Hematopoietic multipotent progenitor cell treated with erythropoietin and hydrocortisone succinate and interleukin-3 and kit ligand, for 4 days (in vitro differentiated cells): ENCODE data around the gene TBL1X.

ENCODE experiments used
- DNase-seq: peaks from one replicate; pipeline ENCODE4 v3.0.0-alpha.2; 2015

Gene TBL1X

DNA sequence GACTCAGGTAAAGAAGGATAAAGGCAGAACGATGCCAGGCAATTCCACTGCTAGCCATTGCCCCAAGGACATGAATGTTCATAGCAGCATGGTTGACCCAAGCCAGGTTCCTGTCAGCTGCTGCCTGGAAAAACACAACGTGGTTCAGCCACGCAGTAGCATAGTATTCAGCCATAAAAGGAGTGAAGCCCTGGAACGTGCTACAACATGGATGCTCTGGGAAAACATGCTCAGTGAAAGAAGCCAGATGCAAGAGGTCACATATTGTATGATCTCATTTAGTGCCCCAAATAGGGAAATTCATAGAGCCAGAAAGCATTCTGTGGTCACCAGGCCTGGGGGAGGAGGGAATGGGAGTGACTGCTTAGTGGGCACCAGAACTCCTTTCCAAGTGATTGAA, 170.9 kb downstream of the TBL1X start:
- DNase-seq: no peak

DNA sequence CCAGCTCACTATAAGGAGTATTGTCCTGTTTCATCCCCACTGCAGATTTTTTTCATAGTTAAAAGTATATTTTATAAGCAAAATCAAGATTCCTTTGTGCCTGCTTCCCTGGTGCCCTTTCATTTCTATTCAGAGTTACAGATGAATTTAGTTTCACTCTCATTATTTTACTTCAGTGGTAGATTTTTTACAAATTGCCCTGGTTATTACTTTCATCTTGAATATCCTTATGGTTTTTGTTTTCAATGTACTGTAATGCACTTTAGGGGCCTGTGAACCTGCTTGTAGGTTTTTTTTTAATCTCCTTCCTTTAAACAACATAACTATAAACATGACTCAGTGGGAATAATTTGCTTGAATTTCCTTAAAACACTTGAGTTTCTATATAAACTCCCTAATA, 174.0 kb downstream of the TBL1X start:
- DNase-seq: no peak

DNA sequence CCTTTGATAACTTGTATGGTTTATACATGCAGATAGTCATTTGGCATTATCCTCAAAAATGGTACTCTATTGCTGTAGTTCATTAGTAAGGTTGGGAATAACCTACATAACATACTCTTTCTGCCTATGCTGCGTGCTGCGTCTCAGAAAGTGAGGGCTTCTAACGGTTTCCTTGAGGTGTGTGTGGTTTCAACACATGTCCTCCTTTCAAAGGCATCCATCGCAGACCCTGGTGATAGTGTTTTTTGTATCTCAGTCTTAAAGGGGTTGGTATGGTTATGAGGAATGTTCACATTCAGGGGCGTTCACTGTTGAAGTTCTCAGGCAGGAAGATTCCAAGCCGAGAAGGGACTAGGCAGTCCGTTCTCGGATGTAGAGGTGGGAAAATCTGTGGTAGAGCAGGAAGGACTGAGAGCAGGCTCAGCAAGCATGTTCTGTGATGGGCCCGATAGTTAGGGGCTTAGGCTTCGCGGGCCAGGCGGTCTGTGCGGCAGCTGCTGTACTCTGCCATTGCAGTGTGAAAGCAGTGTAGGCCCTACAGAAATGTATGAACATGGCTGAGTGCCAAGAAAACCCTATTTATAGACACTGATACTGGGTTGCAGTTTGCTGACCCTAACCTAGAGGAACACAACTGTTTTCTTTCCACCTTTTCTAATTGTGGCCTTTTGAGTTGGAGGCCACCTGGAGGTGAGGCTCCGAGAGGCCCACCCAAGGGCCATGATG, 177.6 kb downstream of the TBL1X start:
- DNase-seq: no peak

DNA sequence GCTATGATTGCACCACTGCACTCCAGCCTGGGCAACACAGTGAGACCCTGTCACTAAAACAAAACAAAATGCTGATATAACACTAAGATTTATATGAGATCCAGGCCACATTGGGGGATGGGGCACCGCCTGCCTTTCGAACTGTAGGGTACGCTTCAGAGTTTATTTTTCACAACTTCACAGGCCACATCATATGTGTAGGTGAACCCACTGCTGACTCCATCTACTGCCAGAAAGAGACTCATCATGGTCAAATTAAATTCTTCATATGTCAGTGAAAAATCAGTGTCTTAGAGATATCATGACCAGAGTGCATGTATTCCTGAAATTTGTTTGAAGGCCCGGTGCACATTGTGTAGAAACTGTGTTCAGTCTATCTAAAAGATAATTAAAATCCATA, 178.9 kb downstream of the TBL1X start:
- no peak for DNase-seq

DNA sequence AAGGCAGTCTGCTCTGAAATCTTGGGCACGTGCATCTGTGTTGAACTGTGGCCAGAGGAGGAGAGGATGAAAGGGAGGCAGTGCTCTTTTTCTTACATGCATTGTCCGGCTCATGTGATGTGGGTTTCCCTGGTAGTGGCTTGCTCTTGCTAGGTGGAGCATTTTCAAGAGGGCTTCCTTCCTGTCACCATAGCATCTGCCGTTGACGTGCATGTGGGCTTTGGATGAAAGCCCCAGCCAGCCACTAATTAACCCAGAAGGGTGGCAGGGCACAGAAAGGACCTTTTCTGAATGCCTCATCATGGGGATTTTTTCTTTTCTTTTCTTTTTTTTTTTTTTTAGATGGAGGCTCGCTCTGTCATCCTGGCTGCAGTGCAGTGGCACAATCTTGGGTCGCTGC, 179.5 kb downstream of the TBL1X start:
- peak; percentile 36 for DNase-seq

DNA sequence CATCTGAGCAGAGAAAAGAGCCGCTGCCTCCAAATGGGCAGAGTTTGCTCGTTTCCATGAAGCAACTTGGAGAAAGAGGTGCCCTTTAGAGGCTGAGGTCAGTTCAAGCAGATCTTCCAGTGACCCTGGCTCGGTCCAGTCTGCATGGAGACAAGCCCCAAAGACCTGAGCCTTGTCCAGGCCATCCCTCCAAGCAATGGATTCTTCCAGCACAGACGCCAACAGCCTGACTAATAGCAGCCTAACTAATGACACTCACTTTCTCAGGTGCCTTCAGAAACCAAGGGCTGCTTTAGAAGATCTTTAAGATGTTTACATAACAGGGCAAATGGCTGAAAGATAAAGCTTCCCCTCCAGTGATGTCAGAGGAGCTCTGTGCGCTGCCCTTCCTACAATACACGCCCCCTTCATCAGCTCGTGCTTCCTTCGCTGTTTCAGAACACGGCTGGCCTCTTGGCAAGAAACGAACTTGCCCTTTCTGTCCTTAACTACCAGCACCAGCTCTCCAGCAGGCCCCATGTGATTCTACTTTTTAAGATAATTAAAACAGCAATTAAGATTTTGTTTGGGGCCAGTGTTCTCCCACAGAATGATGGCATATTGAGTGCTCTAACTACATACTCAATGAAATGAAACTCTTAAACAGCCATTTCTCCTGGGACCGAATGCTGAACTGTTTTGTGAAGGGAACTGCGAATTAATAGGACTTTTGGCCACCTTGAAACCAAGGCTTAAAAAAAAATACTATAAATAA, 181.8 kb downstream of the TBL1X start:
- DNase-seq: no peak

DNA sequence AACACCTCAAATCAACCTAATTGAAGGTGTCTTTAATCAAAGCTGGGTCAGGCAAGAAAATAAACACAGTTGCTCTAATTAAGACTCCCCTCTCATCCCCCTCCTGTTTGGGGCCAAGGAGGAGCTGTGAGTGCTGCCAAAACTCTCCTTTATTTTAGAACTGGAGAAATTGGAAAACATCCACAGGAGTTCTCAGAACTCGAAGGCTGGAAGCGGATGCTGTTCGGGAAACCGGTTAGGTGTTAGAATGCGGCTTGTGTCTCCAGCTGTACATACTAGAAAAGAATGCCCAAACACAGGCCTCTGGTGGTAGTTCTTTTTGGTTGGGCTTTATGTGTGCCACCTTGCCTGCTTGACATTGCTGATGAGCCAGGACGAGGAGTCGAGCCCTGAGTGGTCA, 182.6 kb downstream of the TBL1X start:
- no peak for DNase-seq

DNA sequence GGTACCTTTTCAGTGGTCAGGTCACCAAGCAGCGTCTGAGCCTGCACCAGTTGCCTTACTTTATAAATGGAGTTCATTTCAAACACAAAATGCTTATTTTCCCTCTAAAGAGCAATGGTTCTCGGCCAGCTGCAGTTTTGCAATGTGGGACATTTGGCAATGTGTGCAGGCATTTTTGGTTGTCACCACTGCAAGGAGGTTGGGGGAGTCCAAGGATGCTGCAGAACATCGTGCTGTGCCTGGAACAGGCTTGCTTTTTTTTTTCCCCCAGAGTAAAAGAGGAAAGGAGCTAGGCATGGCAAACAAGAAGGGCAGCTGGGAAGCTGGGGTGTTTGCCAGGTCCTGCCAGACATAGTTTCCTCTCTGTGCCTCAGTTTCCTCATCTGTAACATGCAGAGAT, 185.2 kb downstream of the TBL1X start:
- no peak for DNase-seq

DNA sequence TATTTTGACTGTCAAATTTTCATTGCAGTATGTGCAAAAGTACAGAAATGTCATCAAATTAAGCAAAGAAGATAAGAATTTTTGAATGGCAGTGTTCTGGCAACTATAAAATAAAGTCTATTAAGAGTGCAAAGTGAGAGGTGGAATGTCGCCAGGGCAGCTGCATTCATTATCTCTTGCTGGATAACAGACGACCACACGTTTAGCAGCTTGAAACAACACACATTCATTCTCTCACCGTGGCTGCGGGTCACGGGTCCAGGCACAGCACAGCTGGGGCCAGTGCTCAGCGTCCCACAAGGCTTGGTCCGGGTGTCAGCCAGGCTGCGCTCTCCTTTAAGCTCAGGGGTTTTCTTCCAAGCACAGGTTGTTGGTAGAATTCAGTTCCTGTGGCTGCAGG, 186.9 kb downstream of the TBL1X start:
- DNase-seq: no peak

DNA sequence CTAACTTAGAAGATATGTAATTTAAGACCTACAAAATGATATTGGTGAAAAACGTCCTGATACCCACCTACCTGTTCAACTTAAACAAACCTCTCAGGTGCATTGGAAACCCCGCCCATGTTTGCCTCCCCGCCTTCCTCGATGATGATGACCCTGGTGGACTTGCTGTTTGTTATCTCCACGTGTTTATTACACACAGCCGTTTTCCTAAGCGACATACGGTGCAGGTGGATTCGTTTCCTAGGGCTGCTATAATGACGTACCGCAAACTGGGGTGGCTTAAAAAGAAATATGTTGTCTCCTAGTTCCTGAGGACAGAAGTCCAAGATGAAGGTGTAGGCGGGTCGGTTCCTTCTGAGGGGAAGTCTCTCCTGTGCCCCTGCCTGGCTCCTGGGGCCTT, 190.1 kb downstream of the TBL1X start:
- DNase-seq: no peak

DNA sequence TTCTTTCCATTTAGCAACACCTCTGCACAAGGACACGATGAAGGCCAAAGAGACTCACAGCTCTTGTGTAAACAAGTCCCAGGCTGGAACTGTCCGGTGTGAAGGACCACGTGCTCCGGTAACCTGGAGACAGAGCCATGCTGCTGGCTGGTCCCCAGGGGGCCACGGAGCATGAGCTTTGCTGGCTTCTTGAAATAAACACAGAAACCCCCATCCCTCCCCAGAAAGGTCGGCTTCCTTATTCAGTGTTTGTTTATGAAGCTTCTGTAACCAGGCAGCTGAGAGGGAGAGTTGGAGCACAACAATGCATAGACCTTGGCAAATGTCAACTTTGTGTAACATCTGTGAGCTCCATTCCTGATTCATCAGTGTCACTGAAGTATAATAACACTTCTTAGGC, 191.4 kb downstream of the TBL1X start:
- DNase-seq: no peak

DNA sequence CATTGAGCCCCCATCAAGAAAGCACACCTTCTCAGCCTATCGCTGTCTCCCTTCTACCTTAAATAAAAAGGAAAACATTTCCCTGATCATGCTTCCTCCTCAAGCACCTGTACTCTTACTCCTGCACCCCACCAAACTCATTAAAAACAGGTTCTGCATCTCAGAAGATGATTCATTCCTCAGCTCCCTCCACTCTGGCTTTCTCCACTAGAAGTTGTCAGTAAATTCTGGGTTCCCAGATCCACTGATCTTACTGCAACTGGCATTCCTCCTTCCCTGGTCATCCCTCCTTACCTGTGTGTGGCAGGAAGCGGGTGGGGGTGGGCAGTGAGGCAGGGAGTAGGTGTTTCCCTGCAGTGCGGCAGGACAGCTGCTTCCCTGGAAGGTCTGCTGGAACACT, 192.0 kb downstream of the TBL1X start:
- no peak for DNase-seq

DNA sequence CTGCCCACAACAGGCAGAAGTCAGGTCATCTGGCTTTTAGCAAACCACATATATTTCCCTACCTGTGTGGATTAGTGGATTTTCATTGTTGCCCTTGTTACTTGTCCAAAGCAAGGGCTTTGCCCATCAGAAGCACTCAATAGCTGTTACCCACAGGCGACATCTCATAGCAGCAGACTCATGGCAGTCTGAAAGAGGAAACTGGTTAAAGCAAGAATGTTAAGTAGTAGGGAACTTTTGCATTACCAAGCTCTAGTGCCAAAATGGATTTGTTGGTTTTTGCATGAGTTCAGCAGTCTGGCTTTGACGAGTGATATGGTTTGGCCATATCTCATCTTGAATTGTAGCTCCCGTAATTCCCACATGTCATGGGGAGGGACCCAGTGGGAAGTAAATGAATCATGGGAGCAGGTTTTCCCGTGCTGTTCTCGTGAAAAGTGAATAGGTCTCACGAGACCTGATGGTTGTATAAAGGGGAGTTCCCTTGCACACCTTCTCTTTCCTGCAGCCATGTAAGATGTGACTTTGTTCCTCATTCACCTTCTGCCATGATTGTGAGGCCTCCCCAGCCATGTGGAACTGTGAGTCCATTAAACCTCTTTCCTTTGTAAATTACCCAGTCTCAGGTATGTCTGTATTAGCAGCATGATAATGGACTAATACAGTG, 192.9 kb downstream of the TBL1X start:
- no peak for DNase-seq

DNA sequence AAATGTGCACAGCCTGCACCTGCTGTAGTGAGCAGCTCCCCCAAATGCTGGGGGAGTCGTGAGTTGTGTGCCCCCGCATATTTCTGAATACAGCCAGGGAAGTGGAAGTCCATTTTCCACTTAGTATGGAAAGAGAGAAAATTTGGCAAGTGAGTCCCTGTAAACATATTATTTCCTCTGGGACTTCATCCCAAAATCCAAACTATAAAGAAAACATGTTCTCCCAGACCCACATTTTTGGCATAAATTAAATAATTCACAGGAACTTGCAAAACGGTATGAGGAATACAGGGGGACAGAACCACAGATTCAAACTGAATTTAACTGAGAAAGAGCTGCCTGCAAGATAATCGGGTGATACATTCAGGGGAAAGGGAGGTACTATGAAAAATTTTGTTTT, 193.6 kb downstream of the TBL1X start:
- DNase-seq: no peak

DNA sequence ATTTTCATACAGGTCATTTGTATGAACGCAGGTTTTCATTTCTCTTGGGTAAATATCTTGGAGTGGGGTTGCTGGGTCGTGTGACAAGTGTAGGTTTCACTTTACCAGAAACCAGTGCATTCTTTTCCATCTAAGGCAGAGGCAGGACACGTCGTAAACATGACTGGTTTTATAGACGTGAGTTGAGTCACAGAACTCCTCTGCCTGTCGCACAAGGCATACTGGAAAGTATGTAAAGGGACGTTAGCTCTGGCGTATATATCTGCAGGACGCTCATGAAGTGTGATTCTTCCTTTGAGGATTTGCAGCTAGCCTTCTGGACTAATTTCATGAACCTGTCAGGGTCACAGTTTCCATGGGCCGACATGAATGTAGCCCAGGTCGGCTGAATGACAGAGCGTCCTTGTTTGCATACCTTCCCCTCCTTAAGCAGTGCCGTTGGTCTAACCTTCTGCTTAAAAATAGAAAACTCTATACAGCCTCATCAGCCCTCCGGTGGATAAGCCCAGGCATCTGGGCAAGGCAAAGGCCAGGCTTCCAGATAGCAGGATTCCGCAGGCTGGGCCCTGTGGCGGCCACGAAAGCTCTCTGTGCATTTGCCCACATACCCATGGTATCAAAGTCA, 194.8 kb downstream of the TBL1X start:
- DNase-seq: no peak

DNA sequence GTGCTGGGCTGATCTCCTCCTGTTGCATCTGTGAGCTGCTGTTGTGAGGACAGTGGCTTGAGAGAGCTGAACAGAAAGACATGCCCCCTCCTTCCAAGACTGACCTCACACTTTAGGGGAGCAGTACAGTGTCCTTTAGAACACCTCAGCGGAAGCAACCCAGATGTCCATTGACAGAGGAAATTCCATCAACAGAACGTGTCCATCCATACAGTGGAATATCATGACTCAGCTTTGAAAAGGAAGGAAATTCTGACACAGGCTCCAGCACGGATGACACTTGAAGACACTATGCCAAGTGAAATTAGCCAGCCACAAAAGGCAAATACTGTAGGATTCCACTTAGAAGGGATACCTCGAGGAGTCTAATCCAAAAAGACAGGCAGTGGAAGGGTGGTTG, 197.3 kb downstream of the TBL1X start:
- DNase-seq: no peak

DNA sequence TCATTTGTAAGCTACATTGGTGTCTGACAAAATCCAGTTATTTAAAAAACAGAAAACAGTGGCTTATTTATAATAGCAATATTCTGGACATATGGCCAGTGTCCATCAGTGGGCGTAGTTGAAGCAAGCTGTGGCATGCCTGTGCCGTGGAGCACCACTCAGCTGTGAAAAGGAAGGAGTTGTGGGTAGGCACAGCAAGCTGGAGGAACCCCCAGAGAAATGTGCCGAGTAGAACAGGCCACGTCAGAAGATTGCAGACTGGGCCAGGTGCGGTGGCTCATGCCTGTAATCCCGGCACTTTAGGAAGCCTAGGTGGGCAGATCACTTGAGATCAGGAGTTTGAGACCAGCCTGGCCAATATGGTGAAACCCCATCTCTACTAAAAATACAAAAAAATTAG, 198.4 kb downstream of the TBL1X start:
- no peak for DNase-seq

DNA sequence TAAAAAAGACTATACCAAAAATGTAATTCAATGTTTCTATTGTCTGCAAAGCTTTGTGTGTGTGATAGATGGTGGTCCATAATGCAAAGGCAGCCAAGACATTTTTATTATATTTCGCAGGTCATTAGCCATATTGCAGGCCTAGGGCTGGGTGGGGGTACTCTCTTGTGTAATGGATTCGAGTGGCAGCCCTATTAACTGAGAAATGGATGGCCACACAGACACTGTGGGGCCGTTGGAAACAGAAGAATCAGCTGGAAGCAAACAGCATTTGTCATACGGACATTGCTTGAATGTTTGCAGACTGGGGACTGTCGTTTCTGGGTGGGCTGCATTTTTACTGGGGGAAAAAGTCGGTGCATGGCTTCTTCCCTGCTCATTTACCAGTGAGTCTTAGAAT, 199.4 kb downstream of the TBL1X start:
- no peak for DNase-seq

DNA sequence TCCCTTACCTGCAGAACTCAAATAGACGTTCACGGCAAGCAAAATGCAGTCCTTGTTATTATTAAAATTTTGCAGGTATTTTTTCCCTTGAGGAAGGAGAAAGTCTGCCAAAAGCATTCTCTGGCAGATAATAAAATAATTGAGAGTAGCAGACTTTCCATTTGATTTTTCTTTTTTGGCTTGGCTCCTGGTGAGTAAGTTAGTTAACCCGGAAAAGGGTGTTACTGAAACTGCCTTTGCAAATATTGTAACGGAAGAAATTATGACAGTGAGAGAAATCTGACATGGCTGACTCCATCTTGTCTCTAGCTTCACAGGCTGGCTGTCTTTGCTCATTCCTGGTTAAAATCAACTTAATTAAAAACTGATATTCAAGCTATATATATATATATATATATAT, 200.3 kb downstream of the TBL1X start:
- DNase-seq: no peak

DNA sequence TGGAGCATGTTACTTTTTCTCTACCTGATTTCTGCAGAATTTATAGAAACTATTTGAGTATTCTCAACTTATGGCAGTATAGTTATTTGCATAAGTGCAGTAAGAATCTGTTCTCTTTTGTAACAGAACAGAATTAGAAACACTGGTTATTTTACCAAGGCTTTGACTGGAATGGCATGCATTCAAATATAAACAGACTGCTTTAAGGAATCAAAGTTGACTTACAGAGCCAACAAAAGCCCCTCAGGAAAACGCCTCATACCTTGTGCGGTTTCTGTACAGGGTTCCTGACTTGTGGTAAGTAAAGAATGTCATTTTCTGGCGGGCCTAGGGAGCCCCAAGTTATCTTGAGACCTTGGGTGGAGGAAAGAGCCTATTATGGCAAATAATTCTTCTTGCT, 203.7 kb downstream of the TBL1X start:
- no peak for DNase-seq

DNA sequence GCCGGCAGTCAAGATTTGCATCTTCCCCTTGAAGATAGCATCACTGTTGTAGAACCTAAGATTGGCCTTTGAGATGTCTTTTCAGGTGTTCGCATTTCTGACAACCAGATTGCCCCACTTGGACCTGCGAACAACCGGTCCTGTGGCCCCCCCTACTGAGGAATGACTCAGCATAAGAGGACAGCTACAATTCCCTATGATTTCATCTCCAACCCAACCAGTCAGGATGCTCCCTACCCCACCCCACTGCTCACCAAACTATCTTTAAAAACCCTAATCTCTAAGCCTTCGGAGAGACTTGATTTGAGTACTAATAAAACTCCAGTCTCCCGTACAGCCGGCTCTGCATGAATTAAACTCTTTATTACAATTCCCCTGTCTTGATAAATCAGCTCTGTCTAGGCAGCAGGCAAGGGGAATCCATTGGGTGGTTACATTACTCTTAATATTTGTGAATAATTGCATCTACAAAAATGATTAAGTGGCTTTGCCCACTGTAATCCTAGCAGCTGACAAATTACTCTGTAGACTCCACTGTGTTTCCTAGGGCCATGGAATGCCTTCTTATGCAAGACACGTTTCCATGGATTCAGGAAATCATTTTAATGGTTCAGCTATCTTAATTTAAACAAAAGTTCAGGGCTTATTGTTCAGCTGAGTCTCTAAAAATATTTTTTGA, 205.4 kb downstream of the TBL1X start:
- DNase-seq: no peak

DNA sequence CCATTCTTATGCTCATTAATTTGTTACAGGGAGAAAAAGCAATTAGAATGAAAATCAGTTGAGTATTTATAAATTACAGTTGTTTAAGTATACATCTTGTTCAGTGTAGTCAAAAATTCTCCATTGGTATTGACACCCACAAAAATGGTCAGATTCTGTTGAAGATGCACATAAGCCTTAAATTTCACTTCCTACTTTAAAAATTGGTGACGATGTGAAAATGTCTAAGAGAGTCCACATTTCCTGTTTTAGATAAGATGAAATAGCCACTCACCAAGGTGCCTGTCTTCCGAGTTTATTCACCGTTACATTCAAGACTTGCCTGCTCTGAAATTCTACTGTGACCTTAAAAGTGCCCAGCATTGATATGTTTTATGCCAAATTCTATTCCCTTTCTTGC, 207.1 kb downstream of the TBL1X start:
- DNase-seq: no peak

DNA sequence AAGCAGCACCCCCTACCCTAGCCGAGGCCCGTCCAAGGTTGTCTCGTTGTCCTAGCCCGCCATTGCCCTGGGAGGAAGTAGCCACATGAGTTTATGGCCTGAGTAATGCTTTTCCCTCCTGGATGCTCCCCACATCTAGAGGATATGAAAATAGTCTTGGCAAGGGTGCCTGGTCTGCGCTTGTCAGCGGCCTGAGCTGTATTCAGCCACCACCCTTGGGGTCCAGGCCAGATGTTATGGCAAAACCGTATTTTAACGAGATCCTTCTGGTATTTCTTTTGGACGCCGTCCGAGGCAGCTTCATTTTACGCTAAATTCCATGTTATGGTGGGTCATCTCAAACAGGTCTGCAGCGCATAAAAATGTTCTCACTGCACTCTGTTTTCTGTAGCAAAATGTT, 211.4 kb downstream of the TBL1X start:
- DNase-seq: no peak
